Ovary (tissue), 9 donors: ENCODE data around the gene RBBP7. TPM values are rescaled to one million over a fixed set of nuclear protein-coding genes. Genes with fewer than 3 reads are reported as not detected.

Source experiments
- DNase-seq, 5 donors: peaks; one replicate each; pipeline ENCODE4 v3.0.0-alpha.2; 2019 to 2020
- H3K27ac ChIP-seq, 2 donors: fragments of 200-600 bp; one replicate each; pipeline versions ENCODE4 v1.5.1 to v1.8.0; 2019 to 2022
- H3K27me3 ChIP-seq: fragments of 200-600 bp; one replicate; pipeline ENCODE4 v1.8.0; 2022
- H3K36me3 ChIP-seq: fragments of 200-600 bp; sonication (generic); one replicate; pipeline ENCODE4 v1.5.1; 2019
- H3K4me1 ChIP-seq: one replicate; pipeline ENCODE4 v1.8.1; 2013; ENCODE audit warnings: mild to moderate bottlenecking, moderate library complexity; ENCODE audit not compliant: insufficient read depth
- H3K4me3 ChIP-seq: fragments of 200-600 bp; sonication (generic); one replicate; pipeline ENCODE4 v1.5.1; 2017
- H3K9me3 ChIP-seq, 2 donors: fragments of 200-600 bp in 1 of 2; sonication (generic) in 1 of 2; one replicate each; pipeline versions ENCODE4 v1.5.1 to v1.8.1; 2013 to 2019; ENCODE audit warnings: mild to moderate bottlenecking in 1 of 2, moderate library complexity in 1 of 2
- EP300 ChIP-seq: sonication (generic); formaldehyde crosslinking; IDR thresholded peaks from one replicate; pipeline ENCODE4 v1.6.1; 2017; ENCODE audit warnings: antibody characterized with exemption
- POLR2A ChIP-seq: fragments of 450-650 bp; IDR thresholded peaks from one replicate; pipeline ENCODE4 v1.6.1; 2017; ENCODE audit warnings: antibody characterized with exemption, mild to moderate bottlenecking, moderate library complexity
- WGBS, 3 donors: extraction: QIAGEN DNeasy Blood & Tissue Kit in 1 of 3; methylation state at CpG; one replicate each; pipeline versions ENCODE4 v1.1.5 to v1.1.7; 2013 to 2017; 5-methylcytosine and 5-hydroxymethylcytosine counted together
- intact Hi-C, 4 donors: fragments of 100-400 bp; cut with DNase I; formaldehyde crosslinking; loops; one replicate each; pipeline versions ENCODE4 v1.11.0 to v1.15.1; 2022 to 2023
- polyA plus RNA-seq, 2 donors: library from polyadenylated mRNA; stranded (reverse); fragments of 200-250 nt in 1 of 2; fragments of 350-450 nt in 1 of 2; fragmentation: Illumina TruSeq in 1 of 2; extraction: RNeasy Lipid Tissue Mini Kit (QIAGEN cat#74804) in 1 of 2; gene quantifications; one replicate each; pipeline ENCODE4 v1.2.3, GENCODE V29; 2013 to 2014
- total RNA-seq, 7 donors: library from RNA; depleted of rRNA in 2 of 7; stranded (reverse); fragments of >200 nt in 2 of 7; fragmentation: NEBNext Ultra II Directional in 3 of 7; extraction: Animal tissue kit (Norgen Biotek cat#: 25700) in 3 of 7; gene quantifications; one replicate each; pipeline versions ENCODE4 v1.1.0 to v1.2.4, GENCODE V29; 2016 to 2023
- TF ChIP-seq, protein P1 (sequence below), 3 donors: fragments of 450-650 bp in 2 of 3; fragments of 200-600 bp in 1 of 3; IDR thresholded peaks; one replicate each; pipeline versions ENCODE4 v1.5.1 to v1.8.0; 2016 to 2022; ENCODE audit warnings: antibody characterized with exemption in 3 of 3, mild to moderate bottlenecking in 1 of 3
- donor health status: DM: no; HTN: no; CAD: no; lungs with moderate emphysema.
- donor health status: DM: no; HTN: no; CAD: no.
- donor health status: Bipolar disorder and iron deficiency.
- donor health status: DM: yes; HTN: yes; CAD: no.
- donor health status: DM: no; HTN: no; CAD: no.
- donor health status: DM: yes; HTN: yes; CAD: no.

RBBP7 gene
- total and polyA plus RNA-seq, 9 donors = 101 to 258 (median 188) TPM

DNA sequence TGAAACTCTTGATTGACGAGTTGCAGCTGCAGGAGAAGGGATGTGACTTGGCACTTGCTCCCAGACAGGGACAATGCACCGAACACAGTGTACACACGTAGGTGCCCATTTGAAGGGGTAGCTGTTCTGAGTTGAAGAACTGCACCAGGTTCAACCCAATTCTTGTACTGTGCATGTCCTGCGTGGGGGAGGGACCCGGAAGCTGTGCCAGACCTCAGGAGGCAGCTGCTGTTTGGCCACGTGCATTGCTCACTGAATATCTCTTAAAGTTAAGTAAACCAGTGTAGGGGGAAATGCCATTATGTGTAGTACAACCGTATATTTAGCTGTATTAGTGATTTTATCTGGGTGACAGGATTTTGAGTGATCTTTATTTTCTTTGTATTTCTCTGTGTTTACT lies 12.0 kb upstream of the RBBP7 start:
- TF ChIP-seq POLR2A (no peak), EP300 (no peak)
- TF ChIP-seq, protein P1, sequence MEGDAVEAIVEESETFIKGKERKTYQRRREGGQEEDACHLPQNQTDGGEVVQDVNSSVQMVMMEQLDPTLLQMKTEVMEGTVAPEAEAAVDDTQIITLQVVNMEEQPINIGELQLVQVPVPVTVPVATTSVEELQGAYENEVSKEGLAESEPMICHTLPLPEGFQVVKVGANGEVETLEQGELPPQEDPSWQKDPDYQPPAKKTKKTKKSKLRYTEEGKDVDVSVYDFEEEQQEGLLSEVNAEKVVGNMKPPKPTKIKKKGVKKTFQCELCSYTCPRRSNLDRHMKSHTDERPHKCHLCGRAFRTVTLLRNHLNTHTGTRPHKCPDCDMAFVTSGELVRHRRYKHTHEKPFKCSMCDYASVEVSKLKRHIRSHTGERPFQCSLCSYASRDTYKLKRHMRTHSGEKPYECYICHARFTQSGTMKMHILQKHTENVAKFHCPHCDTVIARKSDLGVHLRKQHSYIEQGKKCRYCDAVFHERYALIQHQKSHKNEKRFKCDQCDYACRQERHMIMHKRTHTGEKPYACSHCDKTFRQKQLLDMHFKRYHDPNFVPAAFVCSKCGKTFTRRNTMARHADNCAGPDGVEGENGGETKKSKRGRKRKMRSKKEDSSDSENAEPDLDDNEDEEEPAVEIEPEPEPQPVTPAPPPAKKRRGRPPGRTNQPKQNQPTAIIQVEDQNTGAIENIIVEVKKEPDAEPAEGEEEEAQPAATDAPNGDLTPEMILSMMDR (IDR thresholded peaks at IDR 0.05) = no peak
- intact Hi-C loops = loop anchor here in 2 of 4 donors (5.0 to 10.0 kb wide), 3 partner anchors 163 to 493 kb away; partner anchors contain the start of gene NHS (in 1 of the 2)
- Histone ChIP-seq H3K4me3 (peak overlapping the region; percentile 34), H3K27me3 (no peaks in the 10 kb centered on the region), H3K27ac (peak overlapping the region in 1 of 2 donors; percentile 55), H3K4me1 (no peaks in the 10 kb centered on the region), H3K36me3 (no peaks in the 10 kb centered on the region), H3K9me3 (no peaks in the 10 kb centered on the region)
- DNase-seq = peak; percentile 57 to 72 (median 67)
- 13 to 24% (median 15%) methylated on average over 7 of the region's 7 CpGs for WGBS, 3 donors

- TF ChIP-seq, protein P1 (IDR thresholded peaks at IDR 0.05) = no peak
- no peak for TF ChIP-seq EP300
- TF ChIP-seq POLR2A = no peak
- no peaks in the 10 kb centered on the region for H3K9me3 ChIP-seq
- intact Hi-C loops = loop anchor here in 1 of 4 donors (10.0 kb wide), 1 partner anchor 498 kb away; the partner anchor contains the start of gene NHS
- 47 to 53% (median 51%) methylated on average over 1 of the region's 1 CpG for WGBS, 3 donors
- no peak for DNase-seq
- H3K4me1 ChIP-seq = no peaks in the 10 kb centered on the region
- no peaks in the 10 kb centered on the region for H3K27me3 ChIP-seq
- no peak overlapping the region for H3K27ac ChIP-seq
- no peak overlapping the region for H3K4me3 ChIP-seq
- no peaks in the 10 kb centered on the region for H3K36me3 ChIP-seq
Observed at GRCh38 chrX:16876696-16877095, 6.5 kb upstream of the RBBP7 start.

GRCh38 chrX:16874458-16875095 lies 4.4 kb upstream of the RBBP7 start:
- no peak overlapping the region for H3K4me3 ChIP-seq
- 73 to 78% (median 73%) methylated on average over 5 of the region's 5 CpGs for WGBS, 3 donors
- H3K27ac ChIP-seq = no peak overlapping the region
- intact Hi-C loops = loop anchor here in 1 of 4 donors (10.0 kb wide), 1 partner anchor 500 kb away; the partner anchor contains the start of gene NHS
- no peaks in the 10 kb centered on the region for H3K27me3 ChIP-seq
- no peaks in the 10 kb centered on the region for H3K36me3 ChIP-seq
- TF ChIP-seq, protein P1 (IDR thresholded peaks at IDR 0.05) = no peak
- TF ChIP-seq POLR2A = no peak
- no peak for TF ChIP-seq EP300
- DNase-seq = no peak
- peaks cover 4% of the 10 kb centered on the region for H3K4me1 ChIP-seq
- H3K9me3 ChIP-seq = no peaks in the 10 kb centered on the region

DNA sequence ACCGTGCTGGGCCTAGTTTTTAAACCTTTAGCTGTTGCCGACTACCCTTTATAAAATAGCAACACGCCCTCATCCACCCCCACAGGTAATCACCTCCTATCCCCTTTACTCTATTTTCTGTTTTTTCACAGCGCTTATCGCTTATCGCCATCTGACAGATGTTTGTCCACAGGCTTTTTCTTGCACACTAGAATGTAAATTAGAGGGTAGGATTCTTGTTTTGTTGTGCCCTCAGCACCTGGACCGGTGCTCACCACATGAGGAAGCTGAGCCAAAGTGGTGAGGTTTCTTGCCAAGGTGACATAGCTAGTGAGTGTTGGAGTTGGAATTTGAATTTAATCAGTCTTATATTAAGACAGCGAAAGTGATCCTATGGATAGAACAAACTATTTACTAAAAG lies 2.9 kb upstream of the RBBP7 start:
- no peaks in the 10 kb centered on the region for H3K36me3 ChIP-seq
- no peak overlapping the region for H3K27ac ChIP-seq
- DNase-seq = no peak
- 73 to 84% (median 80%) methylated on average over 8 of the region's 8 CpGs for WGBS, 3 donors
- H3K27me3 ChIP-seq = no peaks in the 10 kb centered on the region
- peaks cover 6% of the 10 kb centered on the region for H3K4me1 ChIP-seq
- TF ChIP-seq, protein P1 (IDR thresholded peaks at IDR 0.05) = no peak
- TF ChIP-seq EP300 (no peak), POLR2A (no peak)
- intact Hi-C loops = loop anchor here in 1 of 4 donors (10.0 kb wide), 1 partner anchor 502 kb away; the partner anchor contains the start of gene NHS
- no peak overlapping the region for H3K4me3 ChIP-seq
- H3K9me3 ChIP-seq = no peaks in the 10 kb centered on the region
